ENCODE results near the gene KSR1. TPM values are rescaled to one million over a fixed set of nuclear protein-coding genes. Genes with fewer than 3 reads are reported as not detected.

KSR1 gene
- total RNA-seq, 3 donors from 2014 or later = 14.1 to 36.4 (median 24.0) TPM

- H3K27ac ChIP-seq = peak overlapping the region; percentile 74 to 93
- intact Hi-C loops (cut with DNase I; ENCODE audit: low total_unique reads) = no loop called here
These were observed 83.6 kb downstream of the KSR1 start for GRCh38 chr17:27539794-27540317.

GRCh38 chr17:27540318-27541101, 84.3 kb downstream of the KSR1 start:
- Histone ChIP-seq H3K27me3 (no peaks in the 10 kb centered on the region), H3K4me1 (peaks cover 0 to 6% of the 10 kb centered on the region in 2 donors), H3K4me3 (peak overlapping the region in 1 of 3 donors; percentile 48), H3K9me3 (no peaks in the 10 kb centered on the region), H3K27ac (peak overlapping the region; percentile 74 to 93), H3K36me3 (no peaks in the 10 kb centered on the region)
- DNase-seq (ENCODE audit: low spot score in 2 of 2) = peak; percentile 62 to 75
- intact Hi-C loops (cut with DNase I; ENCODE audit: low total_unique reads) = no loop called here
- TF ChIP-seq CTCF (IDR thresholded peaks at IDR 0.05) (no peak), POLR2AphosphoS5 (IDR thresholded peaks at IDR 0.05) (peak in 2 of 3 donors; percentile 32 to 72), POLR2A (IDR thresholded peaks at IDR 0.05) (no peak)

More at GRCh38 chr17:27539794-27540317, 83.6 kb downstream of the KSR1 start:
- TF ChIP-seq POLR2AphosphoS5 (IDR thresholded peaks at IDR 0.05) (no peak), CTCF (IDR thresholded peaks at IDR 0.05) (no peak), POLR2A (IDR thresholded peaks at IDR 0.05) (no peak)
- H3K27me3 ChIP-seq = no peaks in the 10 kb centered on the region
- H3K9me3 ChIP-seq = no peaks in the 10 kb centered on the region
- H3K36me3 ChIP-seq = no peaks in the 10 kb centered on the region
- H3K4me1 ChIP-seq = peaks cover 0 to 6% of the 10 kb centered on the region in 2 donors
- DNase-seq (ENCODE audit: low spot score in 2 of 2) = no peak
- peak overlapping the region in 1 of 3 donors; percentile 21 for H3K4me3 ChIP-seq

GRCh38 chr17:27541301-27542023, 85.2 kb downstream of the KSR1 start:
- Histone ChIP-seq H3K9me3 (no peaks in the 10 kb centered on the region), H3K27ac (peak overlapping the region; percentile 74 to 93), H3K36me3 (no peaks in the 10 kb centered on the region), H3K27me3 (no peaks in the 10 kb centered on the region), H3K4me1 (peaks cover 0 to 6% of the 10 kb centered on the region in 2 donors), H3K4me3 (no peak overlapping the region)
- no peak for DNase-seq (ENCODE audit: low spot score in 2 of 2)
- TF ChIP-seq CTCF (IDR thresholded peaks at IDR 0.05) (no peak), POLR2AphosphoS5 (IDR thresholded peaks at IDR 0.05) (no peak), POLR2A (IDR thresholded peaks at IDR 0.05) (no peak)
- intact Hi-C loops (cut with DNase I; ENCODE audit: low total_unique reads) = no loop called here

GRCh38 chr17:27542841-27543463, 86.7 kb downstream of the KSR1 start:
- H3K9me3 ChIP-seq = no peaks in the 10 kb centered on the region
- H3K27ac ChIP-seq = no peak overlapping the region
- no peaks in the 10 kb centered on the region for H3K27me3 ChIP-seq
- peaks cover 0 to 6% of the 10 kb centered on the region in 2 donors for H3K4me1 ChIP-seq
- no peak for DNase-seq (ENCODE audit: low spot score in 2 of 2)
- intact Hi-C loops (cut with DNase I; ENCODE audit: low total_unique reads) = no loop called here
- H3K4me3 ChIP-seq = no peak overlapping the region
- TF ChIP-seq POLR2AphosphoS5 (IDR thresholded peaks at IDR 0.05) = no peak
- no peak for TF ChIP-seq CTCF (IDR thresholded peaks at IDR 0.05)
- TF ChIP-seq POLR2A (IDR thresholded peaks at IDR 0.05) = no peak
- H3K36me3 ChIP-seq = no peaks in the 10 kb centered on the region

Data from breast epithelium (tissue), 4 donors.